LNCaP clone FGC (cell line): ENCODE measurements around the gene NTMT2.

Experiments used
- DNase-seq: peaks from one replicate; pipeline ENCODE4 v3.0.0-alpha.2; 2011; ENCODE audit warnings: low read depth
- H3K4me3 ChIP-seq: 2 replicates; pipeline ENCODE4 v1.5.1; 2011; ENCODE audit warnings: mild to moderate bottlenecking, low read depth, low read length, control low read depth
- TF ChIP-seq, protein P1 (sequence below): IDR thresholded peaks from 2 replicates; pipeline ENCODE4 v1.5.1; 2012; ENCODE audit warnings: mild to moderate bottlenecking; ENCODE audit not compliant: control insufficient read depth, insufficient read depth; ENCODE audit errors: extremely low read depth

NTMT2 gene

GRCh38 chr1:170174395-170174794 is 28.6 kb downstream of the NTMT2 start:
- DNase-seq, result no peak
- TF ChIP-seq, protein P1, sequence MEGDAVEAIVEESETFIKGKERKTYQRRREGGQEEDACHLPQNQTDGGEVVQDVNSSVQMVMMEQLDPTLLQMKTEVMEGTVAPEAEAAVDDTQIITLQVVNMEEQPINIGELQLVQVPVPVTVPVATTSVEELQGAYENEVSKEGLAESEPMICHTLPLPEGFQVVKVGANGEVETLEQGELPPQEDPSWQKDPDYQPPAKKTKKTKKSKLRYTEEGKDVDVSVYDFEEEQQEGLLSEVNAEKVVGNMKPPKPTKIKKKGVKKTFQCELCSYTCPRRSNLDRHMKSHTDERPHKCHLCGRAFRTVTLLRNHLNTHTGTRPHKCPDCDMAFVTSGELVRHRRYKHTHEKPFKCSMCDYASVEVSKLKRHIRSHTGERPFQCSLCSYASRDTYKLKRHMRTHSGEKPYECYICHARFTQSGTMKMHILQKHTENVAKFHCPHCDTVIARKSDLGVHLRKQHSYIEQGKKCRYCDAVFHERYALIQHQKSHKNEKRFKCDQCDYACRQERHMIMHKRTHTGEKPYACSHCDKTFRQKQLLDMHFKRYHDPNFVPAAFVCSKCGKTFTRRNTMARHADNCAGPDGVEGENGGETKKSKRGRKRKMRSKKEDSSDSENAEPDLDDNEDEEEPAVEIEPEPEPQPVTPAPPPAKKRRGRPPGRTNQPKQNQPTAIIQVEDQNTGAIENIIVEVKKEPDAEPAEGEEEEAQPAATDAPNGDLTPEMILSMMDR, result no peak
- no peak overlapping the region for H3K4me3 ChIP-seq

GRCh38 chr1:170175041-170175440 is 29.3 kb downstream of the NTMT2 start:
- TF ChIP-seq, protein P1, result no peak
- no peak overlapping the region for H3K4me3 ChIP-seq
- DNase-seq, result no peak

GRCh38 chr1:170175484-170175883 is 29.7 kb downstream of the NTMT2 start:
- TF ChIP-seq, protein P1, result no peak
- no peak overlapping the region for H3K4me3 ChIP-seq
- DNase-seq, result no peak

DNA sequence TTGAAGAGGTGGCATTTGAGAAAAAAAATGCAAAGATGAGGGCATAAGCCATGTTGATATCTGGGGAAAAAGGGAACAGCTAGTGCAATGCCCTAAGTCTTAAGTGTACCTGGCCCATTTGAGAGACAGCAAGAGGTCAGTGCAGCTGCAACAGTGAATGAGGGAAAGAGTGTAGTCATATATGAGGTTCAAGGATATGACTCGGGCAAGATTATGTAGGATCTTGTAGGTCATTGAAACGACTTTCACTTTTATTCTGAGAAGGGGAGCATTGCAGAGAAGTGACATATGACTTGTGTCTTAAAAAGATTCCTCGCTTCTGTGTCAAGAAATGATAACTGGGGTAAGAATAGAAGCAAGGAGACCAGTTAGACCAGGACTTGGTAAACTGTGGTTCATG is 31.0 kb downstream of the NTMT2 start:
- no peak for DNase-seq

GRCh38 chr1:170182442-170182841 is 36.7 kb downstream of the NTMT2 start:
- TF ChIP-seq, protein P1, result no peak
- H3K4me3 ChIP-seq, result no peak overlapping the region
- DNase-seq, result no peak

More for the DNA sequence above, 31.0 kb downstream of the NTMT2 start:
- TF ChIP-seq, protein P1, result no peak
- no peak overlapping the region for H3K4me3 ChIP-seq

GRCh38 chr1:170192546-170192945 is 46.8 kb downstream of the NTMT2 start:
- TF ChIP-seq, protein P1, result no peak
- H3K4me3 ChIP-seq, result no peak overlapping the region
- DNase-seq, result no peak

DNA sequence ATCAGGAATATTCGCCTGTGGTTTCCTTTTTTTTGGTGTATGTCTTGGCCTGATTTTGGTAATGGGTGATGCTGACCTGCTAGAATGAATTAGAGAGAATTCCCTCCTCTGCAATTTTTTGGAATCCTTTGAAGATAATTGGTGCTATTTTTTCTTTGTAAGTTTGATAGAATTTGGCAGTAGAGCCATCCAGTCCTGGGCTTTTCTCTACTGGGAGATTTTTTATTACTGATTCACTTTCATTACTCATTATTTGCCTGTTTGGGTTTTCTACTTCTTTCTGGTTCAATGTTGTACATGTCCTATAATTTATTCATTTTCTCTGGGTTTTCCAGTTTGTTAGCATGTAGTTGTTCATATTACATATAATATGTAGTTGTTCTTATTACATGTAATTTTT is 48.7 kb downstream of the NTMT2 start:
- no peak for DNase-seq
- TF ChIP-seq, protein P1, result no peak

More for the DNA sequence above, 48.7 kb downstream of the NTMT2 start:
- no peak overlapping the region for H3K4me3 ChIP-seq
